Body of pancreas (tissue), 4 donors: ENCODE measurements around the gene PRDX2. TPM values are rescaled to one million over a fixed set of nuclear protein-coding genes. Genes with fewer than 3 reads are reported as not detected.

Experiments
- ATAC-seq: fragments of 150-250 bp; one replicate; pipeline ENCODE4 v1.9.1; 2016
- DNase-seq, 4 donors: peaks; one replicate each; pipeline ENCODE4 v3.0.0-alpha.2; 2019
- H3K27ac ChIP-seq, 4 donors: fragments of 200-600 bp; sonication (generic); 1 replicate in 3 of 4; 2 replicates in 1 of 4; pipeline versions ENCODE4 v1.5.1 to v1.6.1; 2016 to 2019; ENCODE audit warnings: mild to moderate bottlenecking in 1 of 4, mixed read lengths in 1 of 4, moderate library complexity in 1 of 4
- H3K27me3 ChIP-seq, 2 donors: fragments of 200-600 bp; sonication (generic); one replicate each; pipeline ENCODE4 v1.6.0; 2016; ENCODE audit warnings: mild to moderate bottlenecking in 1 of 2
- H3K36me3 ChIP-seq, 2 donors: fragments of 200-600 bp; sonication (generic); replicated peaks in 1 of 2; 2 replicates each; pipeline ENCODE4 v1.5.1; 2016; ENCODE audit warnings: low read depth in 2 of 2; ENCODE audit not compliant: insufficient read depth in 1 of 2
- H3K4me1 ChIP-seq: fragments of 200-600 bp; sonication (generic); one replicate; pipeline ENCODE4 v1.6.0; 2016
- H3K4me3 ChIP-seq, 2 donors: fragments of 200-600 bp; sonication (generic); 1 replicate in 1 of 2; 2 replicates in 1 of 2; pipeline ENCODE4 v1.5.1; 2016 to 2019
- H3K9me3 ChIP-seq, 3 donors: fragments of 200-600 bp; sonication (generic); 1 replicate in 2 of 3; 2 replicates in 1 of 3; pipeline ENCODE4 v1.5.1; 2016
- POLR2A ChIP-seq, 3 donors: fragments of 450-650 bp; IDR thresholded peaks; one replicate each; pipeline ENCODE4 v1.6.1; 2016; ENCODE audit warnings: antibody characterized with exemption in 3 of 3, mild to moderate bottlenecking in 2 of 3
- WGBS, 2 donors: methylation state at CpG; one replicate each; pipeline ENCODE4 v1.1.5; 2017; 5-methylcytosine and 5-hydroxymethylcytosine counted together
- intact Hi-C: fragments of 100-400 bp; cut with DNase I; formaldehyde crosslinking; loops from one replicate; pipeline ENCODE4 v1.15.1; 2023
- total RNA-seq, 2 donors: library from RNA; depleted of rRNA; stranded (reverse); fragments of >200 nt; gene quantifications; one replicate each; pipeline ENCODE4 v1.1.0, GENCODE V29; 2016
- TF ChIP-seq, protein P1 (sequence below), 7 experiments: fragments of 450-650 bp in 4 of 7; fragments of 200-600 bp in 3 of 7; sonication (generic) in 3 of 7; IDR thresholded peaks; one replicate each; pipeline ENCODE4 v1.5.1; 2016 to 2019; ENCODE audit warnings: antibody characterized with exemption in 7 of 7

PRDX2 gene
- total RNA-seq, 2 donors from 2014 or later: 105 to 146 TPM

DNA sequence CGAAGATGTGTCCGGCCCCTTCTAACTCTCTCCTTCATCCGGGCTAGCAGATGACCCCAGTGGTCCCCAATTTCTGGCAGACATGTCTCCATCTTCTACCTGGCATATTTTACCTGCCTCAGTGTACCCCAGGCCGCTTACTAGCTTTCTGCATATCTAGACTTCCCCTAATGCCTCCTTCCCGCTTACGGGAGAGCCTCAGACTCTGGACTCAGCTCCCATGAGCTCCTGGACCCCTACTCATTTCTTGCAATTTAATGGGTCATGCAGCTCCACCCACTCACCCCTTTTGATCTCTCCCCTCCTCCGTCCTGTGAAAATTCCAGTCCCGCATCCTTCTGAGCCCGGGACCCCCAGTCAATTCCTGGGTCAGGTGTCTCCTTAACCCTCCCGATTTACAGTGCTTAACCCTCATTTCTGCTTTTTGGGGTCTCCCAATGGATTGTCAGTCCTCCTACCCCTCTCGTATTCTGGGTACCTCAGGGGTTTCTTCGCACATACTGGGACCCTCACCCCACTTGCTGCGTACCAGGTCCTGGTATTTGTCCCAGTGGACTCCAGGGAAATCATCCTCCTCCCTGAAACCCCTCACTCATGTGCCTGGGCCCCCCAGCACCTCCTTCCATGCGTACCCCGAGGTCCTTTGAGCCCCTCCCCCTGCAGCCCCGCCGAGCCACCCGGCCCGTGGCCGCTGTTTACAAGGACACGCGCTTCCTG lies 10.8 kb downstream of the PRDX2 start:
- Histone ChIP-seq H3K4me3 (no peak overlapping the region), H3K4me1 (peaks cover 64% of the 10 kb centered on the region), H3K36me3 (no peaks in the 10 kb centered on the region), H3K27ac (peak overlapping the region; percentile 94 to 100 (median 98)), H3K9me3 (no peaks in the 10 kb centered on the region), H3K27me3 (no peaks in the 10 kb centered on the region)
- TF ChIP-seq, protein P1, sequence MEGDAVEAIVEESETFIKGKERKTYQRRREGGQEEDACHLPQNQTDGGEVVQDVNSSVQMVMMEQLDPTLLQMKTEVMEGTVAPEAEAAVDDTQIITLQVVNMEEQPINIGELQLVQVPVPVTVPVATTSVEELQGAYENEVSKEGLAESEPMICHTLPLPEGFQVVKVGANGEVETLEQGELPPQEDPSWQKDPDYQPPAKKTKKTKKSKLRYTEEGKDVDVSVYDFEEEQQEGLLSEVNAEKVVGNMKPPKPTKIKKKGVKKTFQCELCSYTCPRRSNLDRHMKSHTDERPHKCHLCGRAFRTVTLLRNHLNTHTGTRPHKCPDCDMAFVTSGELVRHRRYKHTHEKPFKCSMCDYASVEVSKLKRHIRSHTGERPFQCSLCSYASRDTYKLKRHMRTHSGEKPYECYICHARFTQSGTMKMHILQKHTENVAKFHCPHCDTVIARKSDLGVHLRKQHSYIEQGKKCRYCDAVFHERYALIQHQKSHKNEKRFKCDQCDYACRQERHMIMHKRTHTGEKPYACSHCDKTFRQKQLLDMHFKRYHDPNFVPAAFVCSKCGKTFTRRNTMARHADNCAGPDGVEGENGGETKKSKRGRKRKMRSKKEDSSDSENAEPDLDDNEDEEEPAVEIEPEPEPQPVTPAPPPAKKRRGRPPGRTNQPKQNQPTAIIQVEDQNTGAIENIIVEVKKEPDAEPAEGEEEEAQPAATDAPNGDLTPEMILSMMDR (IDR thresholded peaks at IDR 0.05): no peak
- TF ChIP-seq POLR2A (IDR thresholded peaks at IDR 0.05): no peak
- 1 to 2% methylated on average over 15 to 22 of the region's 22 CpGs for WGBS, 2 donors
- intact Hi-C loops: no loop called here
- DNase-seq (no peak), ATAC-seq (no peak)

DNA sequence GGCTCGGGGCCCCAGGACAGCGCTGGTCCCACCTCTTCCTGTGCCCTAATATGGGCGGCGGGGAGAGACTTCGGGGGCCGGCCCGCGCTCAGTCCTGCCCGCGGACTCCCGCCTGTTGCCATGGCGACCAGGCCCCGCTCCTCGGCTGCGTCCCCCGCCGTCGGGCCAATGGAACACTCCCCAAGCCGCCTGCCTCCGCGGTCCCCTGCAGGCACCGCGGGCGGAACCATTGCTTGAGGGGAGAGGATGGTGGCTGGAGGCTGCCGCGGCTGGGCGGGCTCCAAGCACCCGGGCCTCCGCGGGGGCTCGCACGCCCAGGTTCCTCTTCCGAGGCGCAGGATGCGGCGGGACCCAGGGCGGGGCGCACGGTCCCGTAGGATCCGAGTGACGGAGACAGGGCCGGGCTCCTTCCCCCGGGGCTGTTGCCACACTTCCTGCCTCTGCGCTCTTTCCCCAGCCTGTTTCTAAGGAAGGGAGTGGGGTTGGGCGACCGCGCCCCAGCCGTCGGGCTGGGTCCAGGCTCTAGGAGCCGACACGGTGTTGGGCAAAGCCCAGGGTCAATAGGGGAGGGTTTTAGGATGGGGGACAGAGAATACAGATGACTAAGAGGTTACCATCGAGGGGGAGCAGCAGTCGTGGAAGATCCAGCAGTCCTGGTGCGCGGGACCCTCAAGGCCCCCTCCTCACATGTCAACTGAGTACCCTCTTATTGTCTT lies 11.5 kb downstream of the PRDX2 start:
- Histone ChIP-seq H3K27ac (peak overlapping the region; percentile 94 to 100 (median 98)), H3K9me3 (no peaks in the 10 kb centered on the region), H3K4me1 (peaks cover 71% of the 10 kb centered on the region), H3K36me3 (no peaks in the 10 kb centered on the region), H3K27me3 (no peaks in the 10 kb centered on the region), H3K4me3 (no peak overlapping the region)
- DNase-seq: peak; percentile 95 to 98 (median 97)
- intact Hi-C loops: no loop called here
- peak; percentile 49 for ATAC-seq
- peak; percentile 81 to 96 (median 86) for TF ChIP-seq POLR2A (IDR thresholded peaks at IDR 0.05)
- TF ChIP-seq, protein P1 (IDR thresholded peaks at IDR 0.05): no peak
- 0% methylated on average over 14 to 52 of the region's 56 CpGs for WGBS, 2 donors

DNA sequence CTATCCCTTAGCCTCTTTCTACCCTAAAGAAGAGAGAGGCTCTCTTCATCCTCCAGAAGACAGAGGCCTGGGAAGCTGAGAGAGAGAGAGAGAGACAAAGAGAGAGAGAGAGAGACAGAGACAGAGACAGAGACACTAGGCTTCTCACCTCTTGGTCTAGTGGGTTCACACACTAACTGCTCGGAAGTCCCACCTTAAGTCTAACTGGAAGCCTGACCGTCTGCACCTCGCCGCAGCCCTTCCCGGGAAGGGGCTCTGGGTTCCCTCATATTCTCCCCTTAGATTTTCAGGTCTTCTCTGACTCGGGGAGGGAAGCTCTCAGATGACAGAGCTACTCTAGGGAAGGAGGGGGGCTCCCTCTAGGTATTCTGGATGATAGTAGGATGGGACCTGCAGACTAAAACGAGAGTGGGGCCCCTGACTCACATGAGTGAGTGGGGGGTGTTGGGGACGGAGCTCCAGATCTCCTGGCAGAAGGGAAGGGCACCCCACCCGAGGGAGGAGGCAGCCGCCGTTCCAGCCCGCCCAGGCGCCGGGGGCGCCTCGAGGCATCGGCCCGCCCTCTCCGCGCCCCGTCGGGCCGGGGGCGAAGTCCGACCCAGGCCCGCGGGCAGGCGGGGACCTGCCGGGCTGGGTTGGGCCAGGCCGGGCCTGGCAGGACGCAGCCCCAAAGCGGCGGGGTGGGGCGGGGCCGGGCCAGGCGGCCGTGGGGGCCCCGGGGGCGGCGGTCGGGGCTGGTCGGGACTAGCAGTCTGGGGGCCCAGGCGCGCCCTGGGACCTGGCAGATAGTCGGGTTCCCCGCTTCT lies 12.3 kb downstream of the PRDX2 start:
- DNase-seq (no peak), ATAC-seq (peak; percentile 1)
- Histone ChIP-seq H3K4me3 (no peak overlapping the region), H3K27ac (peak overlapping the region; percentile 94 to 100 (median 98)), H3K4me1 (peaks cover 70% of the 10 kb centered on the region), H3K9me3 (no peaks in the 10 kb centered on the region), H3K36me3 (no peaks in the 10 kb centered on the region), H3K27me3 (no peaks in the 10 kb centered on the region)
- WGBS, 2 donors: 6 to 8% methylated on average over 4 to 39 of the region's 46 CpGs
- intact Hi-C loops: no loop called here
- TF ChIP-seq POLR2A (IDR thresholded peaks at IDR 0.05): no peak

DNA sequence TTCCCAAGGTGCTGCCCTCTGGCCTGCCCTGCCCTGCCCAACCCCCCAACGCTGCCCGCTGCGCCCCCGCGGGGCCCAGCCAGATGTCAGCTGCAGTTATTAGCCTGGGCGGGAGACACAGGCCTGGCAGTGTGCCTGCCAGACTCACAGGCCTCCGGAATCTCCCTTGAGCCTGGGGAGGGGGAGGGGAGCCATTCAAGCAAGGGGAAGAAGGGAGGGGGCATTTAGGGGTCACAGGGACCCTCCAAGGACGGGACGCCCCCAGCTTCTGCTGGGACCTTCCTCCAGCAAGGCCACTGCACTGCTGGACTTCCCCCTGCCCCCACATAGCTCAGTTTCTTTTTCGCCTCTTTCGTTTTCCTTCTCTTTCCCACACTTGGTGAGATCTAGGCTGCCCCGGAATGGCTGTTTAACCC lies 12.9 kb downstream of the PRDX2 start:
- TF ChIP-seq POLR2A (IDR thresholded peaks at IDR 0.05): no peak
- TF ChIP-seq, protein P1 (IDR thresholded peaks at IDR 0.05): no peak
- ATAC-seq (no peak), DNase-seq (peak; percentile 80 to 89 (median 88))
- no peaks in the 10 kb centered on the region for H3K9me3 ChIP-seq
- no peak overlapping the region for H3K4me3 ChIP-seq
- intact Hi-C loops: no loop called here
- peaks cover 70% of the 10 kb centered on the region for H3K4me1 ChIP-seq
- no peaks in the 10 kb centered on the region for H3K36me3 ChIP-seq
- H3K27ac ChIP-seq: peak overlapping the region; percentile 94 to 100 (median 98)
- 1 to 4% methylated on average over 5 to 12 of the region's 12 CpGs for WGBS, 2 donors
- H3K27me3 ChIP-seq: no peaks in the 10 kb centered on the region
